HL-60 (cell line): ENCODE measurements around the gene DCTN4.

ENCODE experiments used
- DNase-seq, 2 experiments: peaks; one replicate each; pipeline ENCODE4 v3.0.0-alpha.2; 2010 to 2020; ENCODE audit warnings: low read depth in 1 of 2, low spot score in 1 of 2
- H3K27ac ChIP-seq: fragments of 250-450 bp; sonication (Bioruptor Pico); replicated peaks from 2 replicates; pipeline ENCODE4 v1.5.1; 2020; ENCODE audit warnings: mild to moderate bottlenecking, moderate library complexity
- H3K27me3 ChIP-seq: fragments of 250-450 bp; sonication (Bioruptor Pico); 2 replicates; pipeline ENCODE4 v1.5.1; 2021; ENCODE audit warnings: mild to moderate bottlenecking, moderate library complexity; ENCODE audit not compliant: insufficient read depth, poor library complexity, severe bottlenecking
- H3K4me3 ChIP-seq: replicated peaks from 2 replicates; pipeline ENCODE4 v1.5.1; 2011; ENCODE audit warnings: mild to moderate bottlenecking, control low read depth, low read length; ENCODE audit not compliant: insufficient read depth
- GABPA ChIP-seq: IDR thresholded peaks from 2 replicates; pipeline ENCODE4 v1.6.1; 2012; ENCODE audit warnings: low read depth
- POLR2AphosphoS5 ChIP-seq: IDR thresholded peaks from 2 replicates; pipeline ENCODE4 v1.6.1; 2012; ENCODE audit warnings: low read depth
- SPI1 ChIP-seq: IDR thresholded peaks from 2 replicates; pipeline ENCODE4 v1.6.1; 2012; ENCODE audit warnings: low read depth, mild to moderate bottlenecking, borderline replicate concordance
- TF ChIP-seq, protein P1 (sequence below): IDR thresholded peaks from one replicate; pipeline ENCODE4 v1.5.1; 2011; ENCODE audit warnings: low read length, control low read depth, inconsistent platforms; ENCODE audit not compliant: insufficient read depth
- TF ChIP-seq, protein P2 (sequence below): IDR thresholded peaks from 2 replicates; pipeline ENCODE4 v1.6.1; 2012; ENCODE audit warnings: low read depth; ENCODE audit not compliant: insufficient replicate concordance

Gene DCTN4

DNA sequence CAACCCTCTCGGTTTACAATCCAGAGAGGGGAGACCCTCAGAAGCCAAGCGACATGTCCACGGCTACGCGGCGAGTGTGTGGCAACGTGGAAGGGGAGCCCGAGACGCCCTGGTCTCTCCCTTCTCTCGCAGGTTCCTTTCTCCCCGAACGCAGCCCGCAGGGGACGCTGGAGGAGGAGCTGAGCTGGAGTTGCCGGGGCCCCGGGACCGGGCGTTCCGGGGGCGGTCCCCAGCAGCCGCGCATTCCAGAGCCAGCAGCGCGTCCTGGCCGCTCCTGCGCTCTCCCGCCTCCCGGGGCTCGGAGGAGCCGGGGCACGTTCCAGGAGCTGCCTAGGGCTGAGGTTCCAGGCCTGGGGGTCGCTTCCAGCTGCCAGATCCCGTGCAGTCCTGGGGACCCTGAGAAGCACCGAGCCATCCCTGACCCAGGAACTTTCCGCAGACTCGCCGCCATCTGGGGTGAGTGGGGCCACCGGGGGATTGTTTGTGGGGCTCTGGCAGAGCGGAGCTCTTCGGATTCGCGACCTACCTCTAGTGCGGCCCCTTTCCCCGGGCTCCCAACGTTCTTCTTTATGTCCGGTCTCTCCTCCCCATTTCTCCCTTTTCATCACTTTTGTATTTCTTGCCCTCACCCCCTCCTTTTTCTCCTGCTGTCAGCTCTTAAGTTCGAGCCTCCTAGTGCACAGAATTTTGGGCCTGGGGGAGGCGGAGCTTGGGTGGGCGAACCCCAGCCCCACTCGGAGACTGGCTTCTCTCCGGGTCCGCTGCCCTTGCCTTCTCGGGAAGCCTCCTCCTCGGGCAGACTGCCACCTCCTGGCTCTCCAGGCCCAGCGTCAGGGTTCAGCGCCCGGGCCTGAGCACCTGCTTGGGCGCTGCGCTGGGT, 19.9 kb upstream of the DCTN4 start, which contains the start of gene SMIM3:
Gene SMIM3 (plus strand): TSS at position 241 of the 880 bp plus-strand sequence. CDS start 16,684 bp downstream, outside the sequence.
- TF ChIP-seq, protein P1, sequence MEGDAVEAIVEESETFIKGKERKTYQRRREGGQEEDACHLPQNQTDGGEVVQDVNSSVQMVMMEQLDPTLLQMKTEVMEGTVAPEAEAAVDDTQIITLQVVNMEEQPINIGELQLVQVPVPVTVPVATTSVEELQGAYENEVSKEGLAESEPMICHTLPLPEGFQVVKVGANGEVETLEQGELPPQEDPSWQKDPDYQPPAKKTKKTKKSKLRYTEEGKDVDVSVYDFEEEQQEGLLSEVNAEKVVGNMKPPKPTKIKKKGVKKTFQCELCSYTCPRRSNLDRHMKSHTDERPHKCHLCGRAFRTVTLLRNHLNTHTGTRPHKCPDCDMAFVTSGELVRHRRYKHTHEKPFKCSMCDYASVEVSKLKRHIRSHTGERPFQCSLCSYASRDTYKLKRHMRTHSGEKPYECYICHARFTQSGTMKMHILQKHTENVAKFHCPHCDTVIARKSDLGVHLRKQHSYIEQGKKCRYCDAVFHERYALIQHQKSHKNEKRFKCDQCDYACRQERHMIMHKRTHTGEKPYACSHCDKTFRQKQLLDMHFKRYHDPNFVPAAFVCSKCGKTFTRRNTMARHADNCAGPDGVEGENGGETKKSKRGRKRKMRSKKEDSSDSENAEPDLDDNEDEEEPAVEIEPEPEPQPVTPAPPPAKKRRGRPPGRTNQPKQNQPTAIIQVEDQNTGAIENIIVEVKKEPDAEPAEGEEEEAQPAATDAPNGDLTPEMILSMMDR = peak; percentile 11
- TF ChIP-seq POLR2AphosphoS5 = peak; percentile 57; the same call in 1 of the 2 replicates
- no peak; the same call in 1 of the 2 replicates for TF ChIP-seq SPI1
- H3K27ac ChIP-seq = peak within 1 kb of the TSS; percentile 85
- no peaks in the 10 kb centered on the region for H3K27me3 ChIP-seq
- DNase-seq = peak; percentile 63 to 84
- H3K4me3 ChIP-seq = peak within 1 kb of the TSS; percentile 93

DNA sequence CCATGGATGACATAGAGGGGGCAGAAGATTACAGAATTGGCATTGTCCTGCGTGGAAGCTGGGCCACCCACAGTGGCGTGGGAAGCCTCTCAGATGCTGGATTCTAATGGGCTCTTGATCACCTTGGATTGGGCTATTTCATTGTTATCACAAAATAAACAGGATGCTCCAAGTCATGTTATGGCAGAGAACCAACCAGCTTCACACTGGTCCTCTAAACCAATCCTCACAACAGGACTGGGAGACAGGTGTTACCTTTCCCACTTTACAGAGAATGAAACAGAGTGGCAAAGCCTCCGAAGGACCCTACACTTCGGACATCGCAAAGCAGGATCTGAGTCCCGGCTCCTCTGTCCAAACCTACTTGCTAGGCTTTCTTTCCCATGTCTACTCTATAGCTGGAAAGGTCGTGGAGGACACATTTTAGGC, 19.3 kb upstream of the DCTN4 start:
- no peaks in the 10 kb centered on the region for H3K27me3 ChIP-seq
- H3K27ac ChIP-seq = peak overlapping the region; percentile 85
- H3K4me3 ChIP-seq = peak overlapping the region; percentile 93
- TF ChIP-seq SPI1 (no peak), POLR2AphosphoS5 (no peak)
- TF ChIP-seq, protein P2, sequence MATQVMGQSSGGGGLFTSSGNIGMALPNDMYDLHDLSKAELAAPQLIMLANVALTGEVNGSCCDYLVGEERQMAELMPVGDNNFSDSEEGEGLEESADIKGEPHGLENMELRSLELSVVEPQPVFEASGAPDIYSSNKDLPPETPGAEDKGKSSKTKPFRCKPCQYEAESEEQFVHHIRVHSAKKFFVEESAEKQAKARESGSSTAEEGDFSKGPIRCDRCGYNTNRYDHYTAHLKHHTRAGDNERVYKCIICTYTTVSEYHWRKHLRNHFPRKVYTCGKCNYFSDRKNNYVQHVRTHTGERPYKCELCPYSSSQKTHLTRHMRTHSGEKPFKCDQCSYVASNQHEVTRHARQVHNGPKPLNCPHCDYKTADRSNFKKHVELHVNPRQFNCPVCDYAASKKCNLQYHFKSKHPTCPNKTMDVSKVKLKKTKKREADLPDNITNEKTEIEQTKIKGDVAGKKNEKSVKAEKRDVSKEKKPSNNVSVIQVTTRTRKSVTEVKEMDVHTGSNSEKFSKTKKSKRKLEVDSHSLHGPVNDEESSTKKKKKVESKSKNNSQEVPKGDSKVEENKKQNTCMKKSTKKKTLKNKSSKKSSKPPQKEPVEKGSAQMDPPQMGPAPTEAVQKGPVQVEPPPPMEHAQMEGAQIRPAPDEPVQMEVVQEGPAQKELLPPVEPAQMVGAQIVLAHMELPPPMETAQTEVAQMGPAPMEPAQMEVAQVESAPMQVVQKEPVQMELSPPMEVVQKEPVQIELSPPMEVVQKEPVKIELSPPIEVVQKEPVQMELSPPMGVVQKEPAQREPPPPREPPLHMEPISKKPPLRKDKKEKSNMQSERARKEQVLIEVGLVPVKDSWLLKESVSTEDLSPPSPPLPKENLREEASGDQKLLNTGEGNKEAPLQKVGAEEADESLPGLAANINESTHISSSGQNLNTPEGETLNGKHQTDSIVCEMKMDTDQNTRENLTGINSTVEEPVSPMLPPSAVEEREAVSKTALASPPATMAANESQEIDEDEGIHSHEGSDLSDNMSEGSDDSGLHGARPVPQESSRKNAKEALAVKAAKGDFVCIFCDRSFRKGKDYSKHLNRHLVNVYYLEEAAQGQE = no peak
- no peak for DNase-seq

DNA sequence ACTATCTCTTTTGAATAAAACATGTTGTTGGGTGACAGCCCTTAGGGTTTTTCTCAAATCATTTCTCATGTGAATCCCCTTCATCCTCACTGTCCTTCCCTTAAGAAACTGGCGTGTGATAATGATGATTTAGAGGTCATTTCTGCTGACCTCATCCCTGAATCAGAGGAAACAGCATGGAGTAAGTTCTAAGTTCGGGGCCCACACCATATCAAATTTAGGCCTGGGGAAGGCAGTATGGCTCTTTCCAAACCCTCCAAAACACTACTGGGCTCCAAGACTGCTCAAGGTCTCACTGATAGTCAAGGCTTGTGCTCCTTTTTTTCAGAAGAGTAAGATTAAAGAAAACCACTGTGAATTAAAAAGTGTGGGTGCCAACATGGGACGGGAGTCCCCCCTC, 18.9 kb upstream of the DCTN4 start:
- TF ChIP-seq GABPA (no peak), SPI1 (no peak), POLR2AphosphoS5 (no peak)
- TF ChIP-seq, protein P1 = no peak
- TF ChIP-seq, protein P2 = no peak
- Histone ChIP-seq H3K27me3 (no peaks in the 10 kb centered on the region), H3K27ac (no peak overlapping the region), H3K4me3 (peak overlapping the region; percentile 93; the same call in 1 of the 2 replicates)
- DNase-seq = no peak

DNA sequence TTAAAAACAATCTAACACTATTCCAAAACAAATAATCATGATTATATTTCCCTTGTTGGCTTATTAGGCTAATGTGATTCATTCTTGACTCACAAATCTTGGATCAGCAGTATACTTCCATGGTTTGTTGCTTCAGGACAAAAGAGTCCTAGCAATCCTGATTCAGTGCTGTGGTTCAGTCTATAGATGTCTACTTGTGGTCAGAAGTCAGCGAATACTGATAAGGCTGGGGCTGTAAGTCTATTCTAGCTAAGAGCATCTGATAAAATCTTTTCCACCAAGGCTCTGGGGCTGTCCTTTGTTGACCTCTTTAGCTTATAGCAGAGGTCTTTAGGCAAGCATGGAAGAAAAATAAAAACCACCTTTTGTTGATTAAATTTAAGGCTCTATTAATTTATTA, 15.3 kb upstream of the DCTN4 start:
- TF ChIP-seq, protein P1 = no peak
- TF ChIP-seq SPI1 (no peak), POLR2AphosphoS5 (no peak), GABPA (no peak)
- TF ChIP-seq, protein P2 = no peak
- H3K4me3 ChIP-seq = no peak overlapping the region
- H3K27ac ChIP-seq = no peak overlapping the region
- H3K27me3 ChIP-seq = no peaks in the 10 kb centered on the region
- no peak for DNase-seq
